Activated CD4-positive, CD25-positive, alpha-beta regulatory T cell (primary cell): ENCODE data around the gene NEK7.
"Not testable (repeated sequence)": the region's sequence is repeated elsewhere in the genome, so short reads cannot be mapped to it uniquely, and the experiment has no call there.

Source experiments
- DNase-seq, 4 experiments: peaks; one replicate each; lab custom pipeline; 2025; lab: John Stamatoyannopoulos, UW

Gene NEK7

GRCh38 chr1:198290089-198290683, 133.4 kb downstream of the NEK7 start:
- no peak for DNase-seq

- DNase-seq, result no peak
These were observed 134.2 kb downstream of the NEK7 start for GRCh38 chr1:198291036-198291435.

- no peak for DNase-seq
These were observed 135.1 kb downstream of the NEK7 start for GRCh38 chr1:198291924-198292323.

- DNase-seq, result no peak
These were observed 138.4 kb downstream of the NEK7 start for GRCh38 chr1:198295225-198295624.

- DNase-seq, result no peak
These were observed 139.2 kb downstream of the NEK7 start for GRCh38 chr1:198295971-198296370.

- DNase-seq, result no peak
These were observed 140.5 kb downstream of the NEK7 start for GRCh38 chr1:198297281-198297680.

GRCh38 chr1:198298640-198299039, 141.8 kb downstream of the NEK7 start:
- no peak for DNase-seq

- DNase-seq, result no peak
These were observed 143.7 kb downstream of the NEK7 start for GRCh38 chr1:198300451-198300850.

GRCh38 chr1:198304431-198304830, 147.6 kb downstream of the NEK7 start:
- no peak for DNase-seq

- not testable (repeated sequence) for DNase-seq
These were observed 158.0 kb downstream of the NEK7 start for GRCh38 chr1:198314817-198315216.

GRCh38 chr1:198315331-198315730, 158.5 kb downstream of the NEK7 start:
- DNase-seq, result not testable (repeated sequence)

- DNase-seq, result no peak
These were observed 159.8 kb downstream of the NEK7 start for GRCh38 chr1:198316546-198317100.

- no peak for DNase-seq
These were observed 161.3 kb downstream of the NEK7 start for GRCh38 chr1:198318085-198318484.

GRCh38 chr1:198320759-198321158, 164.0 kb downstream of the NEK7 start:
- DNase-seq, result no peak

- no peak for DNase-seq
These were observed 169.4 kb downstream of the NEK7 start for GRCh38 chr1:198326232-198326631.

GRCh38 chr1:198326915-198327314, 170.1 kb downstream of the NEK7 start:
- DNase-seq, result no peak

- no peak for DNase-seq
These were observed 171.7 kb downstream of the NEK7 start for GRCh38 chr1:198328458-198329032.

GRCh38 chr1:198330982-198331615, 174.3 kb downstream of the NEK7 start:
- no peak for DNase-seq

GRCh38 chr1:198333744-198334143, 176.9 kb downstream of the NEK7 start:
- DNase-seq, result no peak

GRCh38 chr1:198335663-198336062, 178.9 kb downstream of the NEK7 start:
- DNase-seq, result no peak

- no peak for DNase-seq
These were observed 181.1 kb downstream of the NEK7 start for GRCh38 chr1:198337886-198338285.

GRCh38 chr1:198340139-198340538, 183.3 kb downstream of the NEK7 start:
- DNase-seq, result no peak

GRCh38 chr1:198346178-198346577, 189.4 kb downstream of the NEK7 start:
- DNase-seq, result no peak
